ENCODE data around the gene ETFA.
"Not testable (repeated sequence)": the region's sequence is repeated elsewhere in the genome, so short reads cannot be mapped to it uniquely, and the experiment has no call there.

ETFA gene

DNA sequence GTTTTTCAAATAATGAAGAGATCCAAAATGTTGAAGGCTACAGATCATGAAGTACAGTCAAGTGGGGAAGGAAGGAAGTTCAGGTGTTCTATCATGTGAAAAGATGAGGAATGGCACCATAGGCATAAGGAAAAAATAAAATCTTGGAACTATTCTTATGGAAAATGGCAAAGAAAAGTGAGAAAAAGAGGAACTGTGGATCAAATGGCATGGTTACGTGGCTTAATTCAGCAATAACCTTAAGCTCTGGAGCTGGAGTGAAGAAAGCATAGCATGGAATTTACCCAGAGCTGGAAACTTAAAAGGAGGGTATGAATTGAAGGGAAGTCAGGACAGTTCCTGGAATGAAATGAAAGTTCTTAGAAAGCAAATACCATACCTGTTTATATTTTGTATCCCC is 14.4 kb downstream of the ETFA start:
- ChIA-PET POLR2A (no interaction called here), CTCF (interaction anchor here (1.3 to 1.7 kb wide), 2 partner anchors 8 to 49 kb away, joined by 3 to 7 read pairs; no protein-coding TSS in a partner anchor)
- TF ChIP-seq, protein P1, sequence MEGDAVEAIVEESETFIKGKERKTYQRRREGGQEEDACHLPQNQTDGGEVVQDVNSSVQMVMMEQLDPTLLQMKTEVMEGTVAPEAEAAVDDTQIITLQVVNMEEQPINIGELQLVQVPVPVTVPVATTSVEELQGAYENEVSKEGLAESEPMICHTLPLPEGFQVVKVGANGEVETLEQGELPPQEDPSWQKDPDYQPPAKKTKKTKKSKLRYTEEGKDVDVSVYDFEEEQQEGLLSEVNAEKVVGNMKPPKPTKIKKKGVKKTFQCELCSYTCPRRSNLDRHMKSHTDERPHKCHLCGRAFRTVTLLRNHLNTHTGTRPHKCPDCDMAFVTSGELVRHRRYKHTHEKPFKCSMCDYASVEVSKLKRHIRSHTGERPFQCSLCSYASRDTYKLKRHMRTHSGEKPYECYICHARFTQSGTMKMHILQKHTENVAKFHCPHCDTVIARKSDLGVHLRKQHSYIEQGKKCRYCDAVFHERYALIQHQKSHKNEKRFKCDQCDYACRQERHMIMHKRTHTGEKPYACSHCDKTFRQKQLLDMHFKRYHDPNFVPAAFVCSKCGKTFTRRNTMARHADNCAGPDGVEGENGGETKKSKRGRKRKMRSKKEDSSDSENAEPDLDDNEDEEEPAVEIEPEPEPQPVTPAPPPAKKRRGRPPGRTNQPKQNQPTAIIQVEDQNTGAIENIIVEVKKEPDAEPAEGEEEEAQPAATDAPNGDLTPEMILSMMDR (IDR thresholded peaks at IDR 0.05; ENCODE audit: control extremely low read depth, extremely low read depth, low read depth, missing control alignments), result no peak
- no peak for DNase-seq (ENCODE audit: extremely low spot score)

DNA sequence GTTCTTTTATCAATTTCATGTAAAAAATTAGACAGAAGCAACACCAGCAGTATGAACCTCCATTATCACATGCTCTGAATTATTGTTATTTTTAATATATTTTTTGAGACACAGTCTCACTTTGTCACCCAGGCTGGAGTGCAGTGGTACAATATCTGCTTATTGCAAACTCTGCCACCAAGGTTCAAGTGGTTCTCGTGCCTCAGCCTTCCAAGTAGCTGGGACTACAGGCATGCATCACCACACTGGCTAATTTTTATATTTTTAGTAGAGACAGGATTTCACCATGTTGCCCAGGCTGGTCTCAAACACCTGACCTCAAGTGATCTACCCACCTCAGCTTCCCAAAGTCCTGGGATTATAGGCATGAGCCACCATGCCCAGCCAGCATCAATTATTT is 16.8 kb downstream of the ETFA start:
- DNase-seq (ENCODE audit: extremely low spot score), result not testable (repeated sequence)
- CTCF ChIA-PET, result interaction anchor here (1.0 to 1.7 kb wide), 4 partner anchors 8 to 103 kb away, joined by 3 to 7 read pairs (median 3); no protein-coding TSS in a partner anchor
- POLR2A ChIA-PET, result interaction anchor here (1.5 kb wide), 1 partner anchor 17 kb away, joined by 6 read pairs; the partner anchor contains the start of gene ETFA

DNA sequence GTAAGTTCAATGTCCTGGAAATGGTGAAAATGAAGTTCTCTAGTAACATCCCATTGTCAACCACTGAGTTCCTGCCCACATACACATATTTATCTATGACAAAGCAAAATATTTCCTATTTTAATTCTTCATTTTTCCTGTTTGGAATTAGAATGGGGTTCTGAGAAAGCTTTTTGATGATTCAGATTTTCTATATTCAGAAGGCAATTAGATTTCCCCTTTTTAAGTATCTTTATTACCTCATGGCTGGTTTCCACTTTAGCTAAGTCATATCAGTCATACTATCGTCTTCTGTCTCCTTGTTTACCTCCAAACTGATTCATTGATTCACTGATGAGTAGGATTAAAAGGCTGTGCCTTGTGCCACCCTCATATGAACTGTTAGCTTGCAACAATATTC is 17.9 kb downstream of the ETFA start:
- TF ChIP-seq, protein P1 (IDR thresholded peaks at IDR 0.05; ENCODE audit: control extremely low read depth, extremely low read depth, low read depth, missing control alignments), result no peak
- ChIA-PET CTCF (interaction anchor here (1.0 to 1.6 kb wide), 2 partner anchors 12 to 58 kb away, joined by 3 to 4 read pairs; no protein-coding TSS in a partner anchor), POLR2A (no interaction called here)
- peak; percentile 22 for DNase-seq (ENCODE audit: extremely low spot score)

DNA sequence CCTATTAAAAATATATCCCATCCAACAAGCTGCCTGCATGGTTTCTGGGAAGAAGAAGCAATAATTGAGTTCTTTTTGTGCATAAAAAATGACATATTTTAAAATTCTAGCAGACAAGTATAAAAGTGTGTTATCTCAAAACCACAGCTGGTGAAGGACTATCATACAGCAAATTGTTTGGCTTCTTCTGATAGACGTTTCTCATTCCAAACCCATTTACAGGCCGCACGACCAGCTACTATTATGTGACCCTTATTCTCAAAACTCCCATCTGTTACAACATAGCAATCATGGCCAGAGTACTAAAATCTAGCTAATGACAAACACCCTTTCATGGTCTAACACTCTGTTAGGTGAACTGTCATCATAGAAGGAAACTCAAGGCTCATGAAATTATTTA is 21.7 kb downstream of the ETFA start:
- CTCF ChIA-PET, result interaction anchor here (1.0 to 2.2 kb wide), 4 partner anchors 8 to 54 kb away, joined by 3 to 7 read pairs (median 3); no protein-coding TSS in a partner anchor
- DNase-seq (ENCODE audit: extremely low spot score), result no peak
- POLR2A ChIA-PET, result no interaction called here
- TF ChIP-seq, protein P1 (IDR thresholded peaks at IDR 0.05; ENCODE audit: control extremely low read depth, extremely low read depth, low read depth, missing control alignments), result no peak

DNA sequence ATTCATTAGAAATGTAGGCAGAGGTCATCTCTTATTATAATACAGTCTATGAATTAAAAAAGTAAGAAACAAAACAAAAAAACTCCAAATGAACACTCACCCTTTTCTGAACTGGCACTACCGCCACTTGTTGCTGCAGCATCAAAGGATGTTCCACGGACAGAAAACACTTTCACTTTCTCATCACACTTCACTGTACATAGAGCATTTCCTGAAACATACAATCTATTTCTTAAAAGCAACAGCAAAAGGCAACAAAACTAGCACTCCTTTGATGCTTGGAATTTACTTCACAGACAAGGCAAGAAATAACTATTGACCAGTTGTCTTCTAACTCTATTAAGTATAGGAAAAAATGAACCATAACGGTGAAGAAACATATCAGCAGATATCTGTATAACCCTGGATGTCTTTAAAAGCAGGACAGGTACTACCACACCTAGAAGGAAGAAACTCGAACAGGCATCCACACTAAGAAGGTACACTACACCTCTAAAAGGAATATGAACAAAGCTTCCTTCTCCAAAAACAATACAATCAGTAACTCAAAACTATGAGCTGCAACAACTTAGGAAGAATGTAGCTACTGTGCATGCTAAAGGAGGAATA is 24.9 kb downstream of the ETFA start:
- TF ChIP-seq, protein P1 (IDR thresholded peaks at IDR 0.05; ENCODE audit: control extremely low read depth, extremely low read depth, low read depth, missing control alignments), result no peak
- ChIA-PET POLR2A (no interaction called here), CTCF (interaction anchor here (0.7 to 1.8 kb wide), 12 partner anchors 8 to 95 kb away, joined by 3 to 9 read pairs (median 3); no protein-coding TSS in a partner anchor)
- DNase-seq (ENCODE audit: extremely low spot score), result peak; percentile 67

DNA sequence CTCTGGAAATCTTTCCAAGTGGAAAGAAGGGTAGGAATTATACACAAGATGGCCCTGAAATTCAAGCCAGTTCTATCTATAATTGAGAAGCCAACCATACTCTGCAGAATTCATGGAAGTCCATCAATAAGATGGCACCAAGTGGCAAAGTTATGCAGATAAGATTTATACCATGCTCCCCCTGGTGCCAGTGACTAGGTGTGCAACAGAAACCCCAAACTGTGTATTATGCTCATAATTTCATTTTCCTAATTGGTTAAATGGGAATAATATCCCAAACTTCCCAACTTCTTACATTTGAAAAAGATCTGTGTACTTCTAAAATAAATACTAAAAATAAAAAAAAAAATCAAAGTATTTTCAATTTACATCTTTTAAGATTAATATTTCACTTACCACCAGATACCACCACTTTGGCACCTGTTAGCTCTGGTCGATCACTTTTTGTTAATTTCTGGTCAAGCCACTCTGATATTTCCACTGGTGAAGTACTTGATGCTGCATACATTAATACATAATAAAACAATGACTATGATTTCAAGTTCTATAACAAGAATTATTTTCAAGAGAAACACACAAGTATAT is 25.9 kb downstream of the ETFA start:
- TF ChIP-seq, protein P1 (IDR thresholded peaks at IDR 0.05; ENCODE audit: control extremely low read depth, extremely low read depth, low read depth, missing control alignments), result peak; percentile 33
- DNase-seq (ENCODE audit: extremely low spot score), result no peak
- ChIA-PET POLR2A (no interaction called here), CTCF (interaction anchor here (0.8 to 1.8 kb wide), 5 partner anchors 9 to 94 kb away, joined by 3 to 9 read pairs (median 3); no protein-coding TSS in a partner anchor)

DNA sequence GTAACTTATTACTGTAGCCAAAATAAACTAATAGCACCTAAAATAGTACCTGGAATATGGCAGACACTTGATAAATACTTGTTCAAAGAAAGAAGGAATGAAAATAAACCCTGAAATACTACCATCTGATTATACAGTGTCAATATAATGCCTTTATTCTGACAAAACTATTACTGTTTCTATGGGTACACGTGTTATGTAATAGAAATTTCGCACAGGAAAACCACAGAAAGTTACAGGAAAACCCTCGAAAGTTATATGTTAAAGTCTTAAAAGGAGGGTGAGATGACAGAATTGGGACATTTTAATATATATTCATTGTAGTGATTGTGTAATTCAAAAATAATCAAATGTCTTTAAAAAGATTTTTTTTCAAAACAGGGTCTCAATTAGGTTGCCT is 28.8 kb downstream of the ETFA start:
- ChIA-PET POLR2A (no interaction called here), CTCF (interaction anchor here (1.4 kb wide), 1 partner anchor 9 kb away, joined by 4 read pairs; no protein-coding TSS in a partner anchor)
- DNase-seq (ENCODE audit: extremely low spot score), result no peak
- TF ChIP-seq, protein P1 (IDR thresholded peaks at IDR 0.05; ENCODE audit: control extremely low read depth, extremely low read depth, low read depth, missing control alignments), result no peak
